DND-41 (cell line): ENCODE results near the gene LRGUK.

Source experiments
- EZH2 ChIP-seq: IDR thresholded peaks from 3 replicates; pipeline ENCODE4 v1.6.1; 2012; ENCODE audit warnings: borderline replicate concordance, low read depth, mild to moderate bottlenecking, moderate library complexity, low read length, inconsistent platforms; ENCODE audit not compliant: severe bottlenecking
- TF ChIP-seq, protein P1 (sequence below): IDR thresholded peaks from 2 replicates; pipeline ENCODE4 v1.5.1; 2012; ENCODE audit warnings: borderline replicate concordance, low read length, moderate library complexity, mild to moderate bottlenecking; ENCODE audit not compliant: poor library complexity, severe bottlenecking; ENCODE audit errors: extremely low read depth

DNA sequence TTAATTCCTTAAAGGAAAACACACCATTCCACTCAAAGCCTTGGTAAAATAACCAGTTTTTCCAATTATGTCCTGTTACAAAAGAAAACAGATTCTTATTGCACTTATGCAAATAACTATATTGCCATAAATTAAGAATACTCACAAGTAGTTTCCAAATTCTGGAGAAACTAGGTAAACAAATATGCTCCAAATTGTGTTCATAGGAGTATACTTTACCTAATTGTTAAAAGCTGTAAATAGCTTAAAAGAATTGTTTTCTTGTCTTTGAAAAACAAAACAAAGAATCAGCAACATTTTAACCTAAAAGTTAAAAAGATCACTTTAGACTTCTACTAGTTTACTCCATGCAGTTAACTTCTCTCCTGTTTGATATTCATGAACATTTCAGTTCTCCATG lies 38.9 kb upstream of the LRGUK start:
- TF ChIP-seq, protein P1, sequence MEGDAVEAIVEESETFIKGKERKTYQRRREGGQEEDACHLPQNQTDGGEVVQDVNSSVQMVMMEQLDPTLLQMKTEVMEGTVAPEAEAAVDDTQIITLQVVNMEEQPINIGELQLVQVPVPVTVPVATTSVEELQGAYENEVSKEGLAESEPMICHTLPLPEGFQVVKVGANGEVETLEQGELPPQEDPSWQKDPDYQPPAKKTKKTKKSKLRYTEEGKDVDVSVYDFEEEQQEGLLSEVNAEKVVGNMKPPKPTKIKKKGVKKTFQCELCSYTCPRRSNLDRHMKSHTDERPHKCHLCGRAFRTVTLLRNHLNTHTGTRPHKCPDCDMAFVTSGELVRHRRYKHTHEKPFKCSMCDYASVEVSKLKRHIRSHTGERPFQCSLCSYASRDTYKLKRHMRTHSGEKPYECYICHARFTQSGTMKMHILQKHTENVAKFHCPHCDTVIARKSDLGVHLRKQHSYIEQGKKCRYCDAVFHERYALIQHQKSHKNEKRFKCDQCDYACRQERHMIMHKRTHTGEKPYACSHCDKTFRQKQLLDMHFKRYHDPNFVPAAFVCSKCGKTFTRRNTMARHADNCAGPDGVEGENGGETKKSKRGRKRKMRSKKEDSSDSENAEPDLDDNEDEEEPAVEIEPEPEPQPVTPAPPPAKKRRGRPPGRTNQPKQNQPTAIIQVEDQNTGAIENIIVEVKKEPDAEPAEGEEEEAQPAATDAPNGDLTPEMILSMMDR, result no peak
- no peak for TF ChIP-seq EZH2
